NOMO-1 treated with dmso at 0.1 percent for 144 hours (cell line): Measurements from ENCODE around the gene IFT25.

ENCODE experiments used
- DNase-seq: peaks from one replicate; lab custom pipeline; 2025; ENCODE audit not compliant: unreplicated experiment; lab: John Stamatoyannopoulos, UW

The IFT25 gene

GRCh38 chr1:53957194-53957818 lies 11.8 kb upstream of the IFT25 start:
- no peak for DNase-seq

GRCh38 chr1:53956308-53957168 lies 11.0 kb upstream of the IFT25 start:
- no peak for DNase-seq

GRCh38 chr1:53954128-53954527 lies 8.6 kb upstream of the IFT25 start:
- no peak for DNase-seq

GRCh38 chr1:53951697-53952096 lies 6.2 kb upstream of the IFT25 start:
- no peak for DNase-seq

- DNase-seq = no peak
Measured at GRCh38 chr1:53949023-53949990, 3.8 kb upstream of the IFT25 start.

GRCh38 chr1:53948291-53948690 lies 2.8 kb upstream of the IFT25 start:
- no peak for DNase-seq

GRCh38 chr1:53947172-53947907 lies 1.8 kb upstream of the IFT25 start:
- no peak for DNase-seq

GRCh38 chr1:53946252-53947171 lies 1.0 kb upstream of the IFT25 start, which contains the start of gene LRRC42:
TSS of gene LRRC42 (plus strand) at chr1:53946350. CDS start at chr1:53952000, 5,650 bp downstream.
- DNase-seq = no peak

- no peak for DNase-seq
Measured at GRCh38 chr1:53945183-53945432, 391 bp downstream of the IFT25 start.

GRCh38 chr1:53944469-53945182 lies 873 bp downstream of the IFT25 start:
- DNase-seq = no peak

GRCh38 chr1:53943490-53944043 lies 1.9 kb downstream of the IFT25 start:
- no peak for DNase-seq

- no peak for DNase-seq
Measured at GRCh38 chr1:53943090-53943489, 2.4 kb downstream of the IFT25 start.

- no peak for DNase-seq
Measured at GRCh38 chr1:53942127-53942957, 3.2 kb downstream of the IFT25 start.

GRCh38 chr1:53938136-53938830 lies 7.2 kb downstream of the IFT25 start:
- DNase-seq = no peak

- no peak for DNase-seq
Measured at GRCh38 chr1:53936430-53936829, 9.1 kb downstream of the IFT25 start.

- DNase-seq = no peak
Measured at GRCh38 chr1:53934170-53934765, 11.2 kb downstream of the IFT25 start.

GRCh38 chr1:53931523-53931922 lies 14.0 kb downstream of the IFT25 start:
- DNase-seq = no peak
